Heart left ventricle (tissue), 13 donors: ENCODE results near the gene PRDM16.

Experiments used
- CTCF ChIP-seq, 12 donors: fragments of 200-600 bp; sonication (generic) in 4 of 12; IDR thresholded peaks; one replicate each; pipeline versions ENCODE4 v1.5.0 to v1.8.0; 2018 to 2022; ENCODE audit warnings: antibody characterized with exemption in 12 of 12, mild to moderate bottlenecking in 5 of 12
- POLR2A ChIP-seq, 2 donors: fragments of 450-650 bp; IDR thresholded peaks; one replicate each; pipeline ENCODE4 v1.6.1; 2017; ENCODE audit warnings: antibody characterized with exemption in 2 of 2, mild to moderate bottlenecking in 2 of 2, moderate library complexity in 2 of 2
- donor health status: ischemic (EF 13 %, LVEDD 7.1; RV severe dilation, severe dysfunction).
- donor health status: DM: no; HTN: yes; CAD: no.
- donor health status: DM: no; HTN: no; CAD: no.
- donor health status: ischemic (EF 25% LVEDD 6.9; RV normal size, moderate dysfunction).
- donor health status: ischemic (EF 25% LVEDD 5.7; RV mildly dilated, moderate dysfunction).
- donor health status: ischemic (EF 35%, LVEDD 5.7; RV mildly dilated, moderate dysfunction).
- donor health status: nonischemic (EF 11% LVEDD 7.7; RV severe dilation, severe dysfunction).
- donor health status: DM: yes; HTN: yes; CAD: no.
- donor health status: PGD.
- donor health status: ischemic (EF 29% LVEDD 5.4; RV normal size, mild dysfunction).
- donor health status: nonischemic (EF 23%, LVEDD 6.1; RV moderate dilation, normal function).

DNA sequence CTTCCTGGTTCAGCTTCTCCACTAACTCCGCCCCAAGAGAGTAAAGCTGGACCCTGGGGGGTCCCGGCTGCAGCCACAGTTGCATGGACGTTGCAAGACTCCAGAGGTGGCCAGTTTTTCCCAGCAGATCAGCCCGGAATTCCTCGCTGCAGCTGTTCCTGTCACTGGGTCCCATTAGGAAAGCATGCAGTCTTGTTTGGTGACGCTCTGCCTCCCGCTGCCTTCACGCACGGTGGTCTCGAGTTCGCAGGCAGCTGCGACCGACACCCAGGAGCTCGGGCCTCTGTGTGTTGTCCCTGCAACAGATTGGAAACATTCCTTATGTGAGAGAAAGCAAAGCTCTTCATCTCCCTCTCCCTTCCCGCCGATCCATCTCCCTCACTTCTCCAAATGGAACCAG lies 162.8 kb downstream of the PRDM16 start:
- TF ChIP-seq POLR2A (IDR thresholded peaks at IDR 0.05) (no peak), CTCF (IDR thresholded peaks at IDR 0.05) (no peak)
